Activated T-cell treated with anti-CD3 and anti-CD28 coated beads, Interleukin-2, amount 50 U/mL, for 4 hours (primary cell): ENCODE data around the gene CCSAP. TPM values are rescaled to one million over a fixed set of nuclear protein-coding genes. Genes with fewer than 3 reads are reported as not detected.
"Not testable (repeated sequence)": the region's sequence is repeated elsewhere in the genome, so short reads cannot be mapped to it uniquely, and the experiment has no call there.

Experiments used
- ATAC-seq, 2 donors: fragments of 200-7000 bp; cut with Tn5 transposase; one replicate each; pipeline ENCODE4 v1.10.0; 2021
- DNase-seq: peaks from one replicate; pipeline ENCODE4 v3.0.0-alpha.2; 2020
- H3K27me3 Mint-ChIP-seq: one replicate; pipeline ENCODE4 v1.8.0; 2021; ENCODE audit warnings: low read depth, mixed read lengths
- H3K36me3 Mint-ChIP-seq: one replicate; pipeline ENCODE4 v1.8.0; 2022; ENCODE audit warnings: mixed read lengths; ENCODE audit not compliant: insufficient read depth
- H3K4me1 Mint-ChIP-seq: one replicate; pipeline ENCODE4 v1.8.0; 2021; ENCODE audit warnings: low read depth, mixed read lengths
- H3K4me3 Mint-ChIP-seq: one replicate; pipeline ENCODE4 v1.8.0; 2021; ENCODE audit warnings: mild to moderate bottlenecking, moderate library complexity, mixed read lengths
- H3K9me3 Mint-ChIP-seq: one replicate; pipeline ENCODE4 v1.8.0; 2021; ENCODE audit warnings: mixed read lengths
- total RNA-seq, 3 donors: library from RNA; stranded (reverse); gene quantifications; one replicate each; pipeline ENCODE4 v1.2.1, GENCODE V29; 2021

Gene CCSAP
- total RNA-seq, 3 donors from 2014 or later = 3.1 to 4.1 (median 3.6) TPM

- H3K27me3 Mint-ChIP-seq = no peaks in the 10 kb centered on the region
These were observed 46.3 kb downstream of the CCSAP start for GRCh38 chr1:229296541-229296941.

GRCh38 chr1:229295745-229296144, 47.1 kb downstream of the CCSAP start:
- ATAC-seq (no peak), DNase-seq (no peak)
- Mint-ChIP-seq H3K9me3 (peaks cover 8% of the 10 kb centered on the region), H3K36me3 (peaks cover 45% of the 10 kb centered on the region), H3K4me3 (no peak overlapping the region), H3K27me3 (no peaks in the 10 kb centered on the region), H3K4me1 (peaks cover 3% of the 10 kb centered on the region)

More at GRCh38 chr1:229296541-229296941, 46.3 kb downstream of the CCSAP start:
- Mint-ChIP-seq H3K4me1 (peaks cover 3% of the 10 kb centered on the region), H3K36me3 (peaks cover 42% of the 10 kb centered on the region), H3K4me3 (no peak overlapping the region), H3K9me3 (peaks cover under 1% of the 10 kb centered on the region)
- ATAC-seq = no peak
- DNase-seq = no peak

- peaks cover 1% of the 10 kb centered on the region for H3K4me1 Mint-ChIP-seq
- no peak for DNase-seq
- no peak for ATAC-seq
- peaks cover 45% of the 10 kb centered on the region for H3K36me3 Mint-ChIP-seq
- H3K27me3 Mint-ChIP-seq = no peaks in the 10 kb centered on the region
- H3K9me3 Mint-ChIP-seq = peaks cover 11% of the 10 kb centered on the region
- no peak overlapping the region for H3K4me3 Mint-ChIP-seq
These were observed 49.2 kb downstream of the CCSAP start for GRCh38 chr1:229293528-229294204.

GRCh38 chr1:229291686-229292085, 51.2 kb downstream of the CCSAP start:
- ATAC-seq, H3K27me3 Mint-ChIP-seq, H3K4me3 Mint-ChIP-seq, H3K4me1 Mint-ChIP-seq, DNase-seq: not testable (repeated sequence)
- H3K36me3 Mint-ChIP-seq = peaks cover 47% of the 10 kb centered on the region
- H3K9me3 Mint-ChIP-seq = peaks cover 11% of the 10 kb centered on the region

GRCh38 chr1:229288516-229288915, 54.3 kb downstream of the CCSAP start:
- DNase-seq (no peak), ATAC-seq (no peak)
- no peak overlapping the region for H3K4me3 Mint-ChIP-seq
- H3K27me3 Mint-ChIP-seq = no peaks in the 10 kb centered on the region
- H3K4me1 Mint-ChIP-seq = peaks cover 24% of the 10 kb centered on the region
- peaks cover 35% of the 10 kb centered on the region for H3K36me3 Mint-ChIP-seq
- peaks cover 11% of the 10 kb centered on the region for H3K9me3 Mint-ChIP-seq

- no peak overlapping the region for H3K4me3 Mint-ChIP-seq
- H3K36me3 Mint-ChIP-seq = peaks cover 43% of the 10 kb centered on the region
- DNase-seq = no peak
- H3K4me1 Mint-ChIP-seq = peaks cover 31% of the 10 kb centered on the region
- peaks cover 14% of the 10 kb centered on the region for H3K9me3 Mint-ChIP-seq
- H3K27me3 Mint-ChIP-seq = no peaks in the 10 kb centered on the region
- no peak for ATAC-seq
These were observed 55.6 kb downstream of the CCSAP start for GRCh38 chr1:229287267-229287666.

- peaks cover 38% of the 10 kb centered on the region for H3K36me3 Mint-ChIP-seq
- H3K4me1 Mint-ChIP-seq = peaks cover 39% of the 10 kb centered on the region
- H3K4me3 Mint-ChIP-seq = peak overlapping the region; percentile 29
- no peak for DNase-seq
- H3K9me3 Mint-ChIP-seq = peaks cover 11% of the 10 kb centered on the region
- ATAC-seq = peak in 1 of 2 donors; percentile 28
- no peaks in the 10 kb centered on the region for H3K27me3 Mint-ChIP-seq
These were observed 56.6 kb downstream of the CCSAP start for GRCh38 chr1:229286099-229286766.

- Mint-ChIP-seq H3K4me3 (no peak overlapping the region), H3K36me3 (peaks cover 31% of the 10 kb centered on the region), H3K27me3 (no peaks in the 10 kb centered on the region), H3K4me1 (peaks cover 47% of the 10 kb centered on the region), H3K9me3 (peaks cover 3% of the 10 kb centered on the region)
- no peak for ATAC-seq
- no peak for DNase-seq
These were observed 57.4 kb downstream of the CCSAP start for GRCh38 chr1:229285440-229285839.

GRCh38 chr1:229284887-229285286, 58.0 kb downstream of the CCSAP start:
- H3K4me1 Mint-ChIP-seq = peaks cover 52% of the 10 kb centered on the region
- ATAC-seq (no peak), DNase-seq (no peak)
- H3K36me3 Mint-ChIP-seq = peaks cover 26% of the 10 kb centered on the region
- H3K27me3 Mint-ChIP-seq = no peaks in the 10 kb centered on the region
- peaks cover 3% of the 10 kb centered on the region for H3K9me3 Mint-ChIP-seq
- H3K4me3 Mint-ChIP-seq = no peak overlapping the region

- Mint-ChIP-seq H3K4me1 (peaks cover 55% of the 10 kb centered on the region), H3K4me3 (no peak overlapping the region), H3K27me3 (no peaks in the 10 kb centered on the region), H3K9me3 (peaks cover 3% of the 10 kb centered on the region), H3K36me3 (peaks cover 17% of the 10 kb centered on the region)
- ATAC-seq = no peak
- DNase-seq = no peak
These were observed 59.6 kb downstream of the CCSAP start for GRCh38 chr1:229283183-229283611.

GRCh38 chr1:229282295-229282823, 60.5 kb downstream of the CCSAP start:
- DNase-seq = no peak
- H3K27me3 Mint-ChIP-seq = no peaks in the 10 kb centered on the region
- H3K4me3 Mint-ChIP-seq = no peak overlapping the region
- peaks cover 3% of the 10 kb centered on the region for H3K9me3 Mint-ChIP-seq
- peaks cover 52% of the 10 kb centered on the region for H3K4me1 Mint-ChIP-seq
- no peak for ATAC-seq
- peaks cover 17% of the 10 kb centered on the region for H3K36me3 Mint-ChIP-seq

- peaks cover 46% of the 10 kb centered on the region for H3K4me1 Mint-ChIP-seq
- peaks cover 11% of the 10 kb centered on the region for H3K36me3 Mint-ChIP-seq
- peaks cover 3% of the 10 kb centered on the region for H3K9me3 Mint-ChIP-seq
- H3K4me3 Mint-ChIP-seq = no peak overlapping the region
- H3K27me3 Mint-ChIP-seq = no peaks in the 10 kb centered on the region
- DNase-seq (no peak), ATAC-seq (no peak)
These were observed 61.4 kb downstream of the CCSAP start for GRCh38 chr1:229281339-229281926.

GRCh38 chr1:229280921-229281320, 61.9 kb downstream of the CCSAP start:
- H3K36me3 Mint-ChIP-seq = peaks cover 10% of the 10 kb centered on the region
- peak; percentile 57 to 61 for ATAC-seq

GRCh38 chr1:229280037-229280828, 62.6 kb downstream of the CCSAP start:
- ATAC-seq (no peak), DNase-seq (no peak)
- Mint-ChIP-seq H3K27me3 (no peaks in the 10 kb centered on the region), H3K36me3 (peaks cover 10% of the 10 kb centered on the region), H3K4me1 (peaks cover 43% of the 10 kb centered on the region), H3K9me3 (peaks cover 3% of the 10 kb centered on the region), H3K4me3 (no peak overlapping the region)

More at GRCh38 chr1:229280921-229281320, 61.9 kb downstream of the CCSAP start:
- no peak for DNase-seq
- H3K27me3 Mint-ChIP-seq = no peaks in the 10 kb centered on the region
- peaks cover 3% of the 10 kb centered on the region for H3K9me3 Mint-ChIP-seq
- H3K4me3 Mint-ChIP-seq = no peak overlapping the region
- peaks cover 46% of the 10 kb centered on the region for H3K4me1 Mint-ChIP-seq
